IMR-90 (cell line): ENCODE data around the gene IPMK. TPM values are rescaled to one million over a fixed set of nuclear protein-coding genes. Genes with fewer than 3 reads are reported as not detected.

Experiments
- ATAC-seq: fragments of 200-7000 bp; cut with Tn5 transposase; 2 replicates; pipeline ENCODE4 v1.9.1; 2020; ENCODE audit warnings: low read depth, mild to moderate bottlenecking, moderate library complexity
- BruUV-seq: library from RNA; stranded (reverse); fragments of 400-500 nt; replicated peaks from 2 replicates; lab custom pipeline; 2021; lab: Mats Ljungman, UMichigan
- CTCF ChIA-PET: fragments of 300-600 bp; formaldehyde crosslinking; extraction: SDS; loops from one replicate; lab custom pipeline; 2021; ENCODE audit warnings: antibody characterized with exemption; lab: Yijun Ruan, JAX
- POLR2A ChIA-PET: fragments of 300-600 bp; sonication (Branson Sonifier 250); formaldehyde crosslinking; loops from one replicate; lab custom pipeline; 2022; ENCODE audit warnings: antibody characterized with exemption; ENCODE audit not compliant: unreplicated experiment; lab: Charles Lee
- DNase-seq: peaks from one replicate; pipeline ENCODE4 v3.0.0; 2013
- H2AFZ ChIP-seq: replicated peaks from 2 replicates; pipeline ENCODE3; 2013; ENCODE audit warnings: low read length, mild to moderate bottlenecking; ENCODE audit not compliant: poor library complexity
- H2AK5ac ChIP-seq: 2 replicates; pipeline ENCODE4 v1.6.1; 2013; ENCODE audit warnings: low read depth, low read length, inconsistent platforms
- H2AK9ac ChIP-seq: replicated peaks from 2 replicates; pipeline ENCODE3; 2013; ENCODE audit warnings: mild to moderate bottlenecking, low read depth, low read length, moderate library complexity; ENCODE audit not compliant: poor library complexity
- H2BK120ac ChIP-seq: 2 replicates; pipeline ENCODE4 v1.6.1; 2013; ENCODE audit warnings: low read depth, low read length, inconsistent platforms
- H2BK15ac ChIP-seq: 3 replicates; pipeline ENCODE4 v1.6.1; 2013; ENCODE audit warnings: low read depth, low read length, inconsistent platforms
- H2BK20ac ChIP-seq: 2 replicates; pipeline ENCODE4 v1.6.1; 2013; ENCODE audit warnings: low read depth, mild to moderate bottlenecking, inconsistent platforms, low read length, moderate library complexity
- H2BK5ac ChIP-seq: 2 replicates; pipeline ENCODE4 v1.6.1; 2013; ENCODE audit warnings: mild to moderate bottlenecking, low read depth, low read length, inconsistent platforms; ENCODE audit not compliant: poor library complexity, severe bottlenecking
- H3K14ac ChIP-seq: replicated peaks from 2 replicates; pipeline ENCODE4 v1.6.1; 2013; ENCODE audit warnings: low read depth, low read length, inconsistent platforms
- H3K18ac ChIP-seq: 2 replicates; pipeline ENCODE4 v1.6.1; 2013; ENCODE audit warnings: low read depth, low read length, control low read depth
- H3K23ac ChIP-seq: 2 replicates; pipeline ENCODE4 v1.6.1; 2013; ENCODE audit warnings: low read depth, low read length, inconsistent platforms
- H3K27ac ChIP-seq: 2 replicates; pipeline ENCODE4 v1.5.1; 2013; ENCODE audit warnings: mild to moderate bottlenecking, control low read depth, low read length; ENCODE audit not compliant: insufficient read depth
- H3K27me3 ChIP-seq: 2 replicates; pipeline ENCODE4 v1.6.1; 2013; ENCODE audit warnings: low read length; ENCODE audit not compliant: control insufficient read depth, insufficient read depth
- H3K36me3 ChIP-seq: 2 replicates; pipeline ENCODE4 v1.6.1; 2013; ENCODE audit warnings: low read length, mixed read lengths; ENCODE audit not compliant: control insufficient read depth, insufficient read depth
- H3K4ac ChIP-seq: 2 replicates; pipeline ENCODE4 v1.6.1; 2013; ENCODE audit warnings: low read depth, low read length, inconsistent platforms
- H3K4me1 ChIP-seq: 2 replicates; pipeline ENCODE4 v1.6.1; 2013; ENCODE audit warnings: low read length, mixed read lengths; ENCODE audit not compliant: control insufficient read depth, insufficient read depth
- H3K4me2 ChIP-seq: 2 replicates; pipeline ENCODE4 v1.6.1; 2013; ENCODE audit warnings: low read depth, mild to moderate bottlenecking, control low read depth, low read length, moderate library complexity
- H3K4me3 ChIP-seq: 2 replicates; pipeline ENCODE4 v1.5.1; 2013; ENCODE audit warnings: low read depth, mild to moderate bottlenecking, control low read depth, low read length, moderate library complexity; ENCODE audit not compliant: insufficient read depth
- H3K56ac ChIP-seq: 2 replicates; pipeline ENCODE4 v1.6.1; 2013; ENCODE audit warnings: low read length, inconsistent platforms; ENCODE audit not compliant: insufficient read depth; ENCODE audit errors: extremely low read depth
- H3K79me1 ChIP-seq, 2 experiments: 2 replicates each; pipeline ENCODE4 v1.6.1; 2013; ENCODE audit warnings: low read length in 2 of 2, inconsistent platforms in 1 of 2, low read depth in 1 of 2
- H3K9ac ChIP-seq: 2 replicates; pipeline ENCODE4 v1.6.1; 2013; ENCODE audit warnings: low read depth, low read length, control low read depth
- H3K9me1 ChIP-seq: 2 replicates; pipeline ENCODE4 v1.6.1; 2013; ENCODE audit warnings: low read length, inconsistent platforms; ENCODE audit not compliant: insufficient read depth
- H3K9me3 ChIP-seq: 2 replicates; pipeline ENCODE4 v1.6.1; 2013; ENCODE audit warnings: low read length; ENCODE audit not compliant: control insufficient read depth, insufficient read depth
- H4K20me1 ChIP-seq: 2 replicates; pipeline ENCODE4 v1.6.1; 2013; ENCODE audit warnings: low read length, inconsistent platforms; ENCODE audit not compliant: insufficient read depth
- H4K5ac ChIP-seq: 2 replicates; pipeline ENCODE4 v1.6.1; 2013; ENCODE audit warnings: mild to moderate bottlenecking, low read depth, low read length, control low read depth
- H4K8ac ChIP-seq, 2 experiments: 2 replicates each; pipeline ENCODE4 v1.6.1; 2013; ENCODE audit warnings: low read depth in 2 of 2, low read length in 2 of 2, control low read depth in 1 of 2, inconsistent platforms in 1 of 2
- H4K91ac ChIP-seq: 2 replicates; pipeline ENCODE4 v1.6.1; 2013; ENCODE audit warnings: low read depth, low read length, inconsistent platforms; ENCODE audit not compliant: insufficient read depth
- BHLHE40 ChIP-seq: fragments of 150-350 bp; IDR thresholded peaks from 2 replicates; pipeline ENCODE4 v1.6.1; 2016; ENCODE audit warnings: mild to moderate bottlenecking, low read depth, low read length
- CHD1 ChIP-seq: IDR thresholded peaks from 2 replicates; pipeline ENCODE4 v1.6.1; 2012; ENCODE audit warnings: low read depth, low read length, improper control_type of control experiment
- FOS ChIP-seq: fragments of 150-350 bp; IDR thresholded peaks from 2 replicates; pipeline ENCODE4 v1.6.1; 2016; ENCODE audit warnings: low read depth, low read length
- NFE2L2 ChIP-seq: fragments of 150-350 bp; IDR thresholded peaks from 2 replicates; pipeline ENCODE4 v1.6.1; 2016; ENCODE audit warnings: low read depth, mild to moderate bottlenecking, low read length
- POLR2A ChIP-seq: IDR thresholded peaks from 2 replicates; pipeline ENCODE4 v1.6.1; 2012; ENCODE audit warnings: mild to moderate bottlenecking, low read depth, low read length
- RAD21 ChIP-seq: IDR thresholded peaks from 2 replicates; pipeline ENCODE4 v1.6.1; 2012; ENCODE audit warnings: low read length, improper control_type of control experiment
- RCOR1 ChIP-seq: IDR thresholded peaks from 2 replicates; pipeline ENCODE4 v1.6.1; 2012; ENCODE audit warnings: mild to moderate bottlenecking, low read length, improper control_type of control experiment; ENCODE audit not compliant: insufficient replicate concordance
- RFX5 ChIP-seq: IDR thresholded peaks from 2 replicates; pipeline ENCODE4 v1.8.0; 2012; ENCODE audit warnings: low read depth, mild to moderate bottlenecking, low read length, moderate library complexity
- SMC3 ChIP-seq: fragments of 150-350 bp; IDR thresholded peaks from 2 replicates; pipeline ENCODE4 v1.6.1; 2016; ENCODE audit warnings: low read depth, mild to moderate bottlenecking, antibody characterized with exemption, low read length, moderate library complexity
- WGBS, 2 experiments: methylation state at CpG; one replicate each; pipeline versions ENCODE4 v1.1.5 to v1.1.7; 2013; ENCODE audit warnings: missing lambda C conversion rate in 2 of 2; ENCODE audit not compliant: insufficient read length in 1 of 2; ENCODE audit errors: extremely low coverage in 2 of 2; 5-methylcytosine and 5-hydroxymethylcytosine counted together
- dilution Hi-C: fragments of 300-500 bp; cut with HindIII; formaldehyde crosslinking; loops from one replicate; pipeline ENCODE4 v1.14.3; 2018; ENCODE audit warnings: low sequenced_read_pairs; ENCODE audit not compliant: unreplicated experiment
- in situ Hi-C: fragments of 300-500 bp; cut with MboI; formaldehyde crosslinking; loops from 3 replicates; pipeline ENCODE4 v1.14.3; 2019; ENCODE audit warnings: low sequenced_read_pairs, inconsistent platforms, mixed read lengths
- intact Hi-C: fragments of 100-400 bp; cut with micrococcal nuclease; formaldehyde crosslinking; loops from 2 replicates; pipeline ENCODE4 v1.10.0; 2022
- polyA plus RNA-seq, 3 experiments: library from polyadenylated mRNA; depleted of rRNA; stranded (reverse); fragments of >200 nt; gene quantifications; 2 replicates each; pipeline ENCODE4 v1.2.3, GENCODE V29; 2012; ENCODE audit warnings: low replicate concordance in 1 of 3
- total RNA-seq: library from RNA; depleted of rRNA; stranded (reverse); fragments of >200 nt; gene quantifications from 2 replicates; pipeline ENCODE4 v1.2.3, GENCODE V29; 2012
- TF ChIP-seq, protein P1 (sequence below): fragments of 150-350 bp; IDR thresholded peaks from 2 replicates; pipeline ENCODE4 v1.6.1; 2017; ENCODE audit warnings: mild to moderate bottlenecking, antibody characterized with exemption, low read length, low read depth
- TF ChIP-seq, protein P2 (sequence below): fragments of 150-350 bp; IDR thresholded peaks from 2 replicates; pipeline ENCODE4 v1.6.1; 2016; ENCODE audit warnings: low read depth, mild to moderate bottlenecking, low read length, moderate library complexity, borderline replicate concordance

Gene IPMK
- total and polyA plus RNA-seq, 2 of the 4 experiments (the other 2 are of a cell fraction), result 0.89 to 2.0 TPM

DNA sequence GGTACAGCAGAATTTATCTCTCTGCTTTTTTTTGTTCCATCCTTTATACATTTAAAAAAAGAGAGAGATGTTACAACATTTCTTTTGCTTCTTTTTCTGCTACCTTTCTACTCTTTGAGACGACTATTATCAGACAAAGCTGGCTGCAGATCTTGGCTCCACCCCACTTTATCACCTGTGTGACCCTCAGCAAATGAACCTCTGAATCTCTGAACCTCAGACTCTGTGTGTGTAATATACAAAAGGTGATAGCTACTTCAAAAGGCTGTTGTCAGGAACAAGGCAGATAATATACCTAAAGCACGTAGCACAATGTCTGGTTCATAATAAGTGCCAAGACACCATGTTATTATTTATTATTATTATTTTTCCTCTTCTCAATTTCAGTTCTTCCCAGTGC, 34.6 kb upstream of the IPMK start:
- intact Hi-C loops (no loop called here), in situ Hi-C loops (no loop called here), dilution Hi-C loops (loop anchor here (25.0 kb wide), 1 partner anchor 115 kb away; no protein-coding TSS in a partner anchor)
- Histone ChIP-seq H3K4me3 (no peak overlapping the region), H3K56ac (no peak overlapping the region), H3K9me3 (no peaks in the 10 kb centered on the region), H2BK15ac (no peak overlapping the region), H3K36me3 (no peaks in the 10 kb centered on the region), H2AK5ac (no peak overlapping the region), H3K4me1 (no peaks in the 10 kb centered on the region), H2AFZ (no peak overlapping the region), H4K91ac (no peak overlapping the region), H3K23ac (no peak overlapping the region), H2BK120ac (no peak overlapping the region), H4K8ac (no peak overlapping the region), H3K27ac (no peak overlapping the region), H3K79me1 (no peaks in the 10 kb centered on the region), H3K18ac (no peak overlapping the region), H4K20me1 (no peaks in the 10 kb centered on the region), H3K9me1 (no peaks in the 10 kb centered on the region), H3K4ac (no peak overlapping the region), H3K14ac (no peak overlapping the region), H2BK5ac (no peak overlapping the region), H4K5ac (no peak overlapping the region), H2BK20ac (no peak overlapping the region), H3K27me3 (peaks cover 5% of the 10 kb centered on the region; the same call in 1 of the 2 replicates), H3K9ac (no peak overlapping the region), H2AK9ac (no peak overlapping the region), H3K4me2 (no peak overlapping the region)
- POLR2A ChIA-PET, result no interaction called here
- BruUV-seq, result no TSS peak
- no peak for ATAC-seq
- DNase-seq, result no peak
- TF ChIP-seq, protein P1, sequence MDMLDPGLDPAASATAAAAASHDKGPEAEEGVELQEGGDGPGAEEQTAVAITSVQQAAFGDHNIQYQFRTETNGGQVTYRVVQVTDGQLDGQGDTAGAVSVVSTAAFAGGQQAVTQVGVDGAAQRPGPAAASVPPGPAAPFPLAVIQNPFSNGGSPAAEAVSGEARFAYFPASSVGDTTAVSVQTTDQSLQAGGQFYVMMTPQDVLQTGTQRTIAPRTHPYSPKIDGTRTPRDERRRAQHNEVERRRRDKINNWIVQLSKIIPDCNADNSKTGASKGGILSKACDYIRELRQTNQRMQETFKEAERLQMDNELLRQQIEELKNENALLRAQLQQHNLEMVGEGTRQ, result no peak
- no peak for TF ChIP-seq SMC3
- no peak for TF ChIP-seq POLR2A
- TF ChIP-seq RCOR1, result no peak
- no peak for TF ChIP-seq CHD1
- no peak for TF ChIP-seq BHLHE40
- TF ChIP-seq NFE2L2, result no peak
- TF ChIP-seq RFX5, result no peak
- TF ChIP-seq, protein P2, sequence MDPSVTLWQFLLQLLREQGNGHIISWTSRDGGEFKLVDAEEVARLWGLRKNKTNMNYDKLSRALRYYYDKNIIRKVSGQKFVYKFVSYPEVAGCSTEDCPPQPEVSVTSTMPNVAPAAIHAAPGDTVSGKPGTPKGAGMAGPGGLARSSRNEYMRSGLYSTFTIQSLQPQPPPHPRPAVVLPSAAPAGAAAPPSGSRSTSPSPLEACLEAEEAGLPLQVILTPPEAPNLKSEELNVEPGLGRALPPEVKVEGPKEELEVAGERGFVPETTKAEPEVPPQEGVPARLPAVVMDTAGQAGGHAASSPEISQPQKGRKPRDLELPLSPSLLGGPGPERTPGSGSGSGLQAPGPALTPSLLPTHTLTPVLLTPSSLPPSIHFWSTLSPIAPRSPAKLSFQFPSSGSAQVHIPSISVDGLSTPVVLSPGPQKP, result no peak
- TF ChIP-seq RAD21, result no peak
- no peak for TF ChIP-seq FOS
- no CpG with 5 or more reads among the region's 2 CpGs for WGBS, 2 experiments
- CTCF ChIA-PET, result interaction anchor here (0.6 to 1.1 kb wide), 3 partner anchors 10 to 400 kb away, joined by 3 read pairs; no protein-coding TSS in a partner anchor
